Stimulated activated CD4-positive, alpha-beta T cell treated with anti-CD3 and anti-CD28 coated beads, Interleukin-1b, Interleukin-23, amount 100 ng/mL, for 1 hour (primary cell): ENCODE data around the gene FUT6.

Experiments
- DNase-seq, 2 donors: peaks; one replicate each; pipeline ENCODE4 v3.0.0-alpha.2; 2020; ENCODE audit warnings: low read depth in 2 of 2

Gene FUT6

GRCh38 chr19:5805462-5806132, 33.9 kb downstream of the FUT6 start:
- DNase-seq = peak in 1 of 2 donors; percentile 10

- peak in 1 of 2 donors; percentile 11 for DNase-seq
Measured at GRCh38 chr19:5804516-5805461, 34.7 kb downstream of the FUT6 start, which contains the start of gene NRTN. Gene NRTN, plus strand, starts transcription at chr19:5805067. Its CDS starts 19,099 bp downstream, at chr19:5824166.

- DNase-seq = peak; percentile 81 to 87
Measured at GRCh38 chr19:5803752-5804515, 35.6 kb downstream of the FUT6 start.

DNA sequence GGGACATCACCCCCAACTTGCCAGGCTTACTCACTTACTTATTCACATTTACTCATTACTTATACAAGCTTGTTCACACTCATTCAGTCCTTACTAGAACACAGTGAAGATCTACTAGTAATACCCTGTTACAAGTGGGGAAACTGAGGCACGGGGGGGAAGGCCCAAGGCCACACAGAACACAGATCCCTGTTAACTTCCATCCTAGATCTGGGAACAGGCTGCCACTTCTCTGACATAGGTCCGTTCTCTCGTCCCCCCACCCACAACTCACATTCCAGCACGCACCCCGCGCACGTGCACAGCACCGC, 36.1 kb downstream of the FUT6 start:
- no peak for DNase-seq

DNA sequence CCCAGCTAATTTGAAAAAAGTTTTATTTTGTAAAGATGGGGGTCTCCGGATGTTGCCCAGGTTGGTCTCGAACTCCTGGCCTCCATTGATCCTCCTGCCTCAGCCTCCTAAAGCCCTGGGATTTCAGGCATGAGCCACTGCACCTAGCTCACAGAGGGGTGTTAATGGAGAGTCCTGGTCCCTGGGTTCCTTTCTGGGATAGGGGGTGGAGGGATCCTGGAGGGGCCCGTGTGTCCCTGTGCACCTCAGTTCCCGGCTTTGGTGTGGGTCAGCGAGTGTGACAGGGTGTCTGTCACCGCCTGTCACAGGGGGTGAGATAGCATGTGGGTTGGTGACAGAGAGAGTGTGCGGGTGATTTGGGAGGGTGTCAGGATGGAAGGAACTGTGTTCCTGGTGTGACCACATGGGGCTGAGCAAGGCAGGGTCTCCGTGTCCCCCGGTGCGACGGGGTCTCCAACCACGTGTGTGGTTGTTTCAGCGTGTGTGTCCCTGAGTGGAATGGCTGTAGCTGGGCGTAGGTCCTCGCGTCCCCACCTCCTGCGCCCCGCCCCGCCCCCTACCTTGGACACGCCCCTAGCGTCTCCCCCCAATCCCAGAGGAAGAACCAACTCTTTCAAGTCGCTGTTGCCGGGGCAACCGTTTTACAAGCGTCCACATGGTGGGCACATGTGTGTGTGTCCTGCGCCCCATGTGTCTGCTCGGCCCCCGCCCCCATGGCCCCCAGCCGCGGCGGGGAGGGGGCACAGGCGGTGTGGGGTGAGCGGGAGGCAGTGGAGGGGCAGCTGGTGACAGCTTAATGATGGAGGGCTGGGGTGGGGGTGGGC, 37.5 kb downstream of the FUT6 start:
- no peak for DNase-seq

DNA sequence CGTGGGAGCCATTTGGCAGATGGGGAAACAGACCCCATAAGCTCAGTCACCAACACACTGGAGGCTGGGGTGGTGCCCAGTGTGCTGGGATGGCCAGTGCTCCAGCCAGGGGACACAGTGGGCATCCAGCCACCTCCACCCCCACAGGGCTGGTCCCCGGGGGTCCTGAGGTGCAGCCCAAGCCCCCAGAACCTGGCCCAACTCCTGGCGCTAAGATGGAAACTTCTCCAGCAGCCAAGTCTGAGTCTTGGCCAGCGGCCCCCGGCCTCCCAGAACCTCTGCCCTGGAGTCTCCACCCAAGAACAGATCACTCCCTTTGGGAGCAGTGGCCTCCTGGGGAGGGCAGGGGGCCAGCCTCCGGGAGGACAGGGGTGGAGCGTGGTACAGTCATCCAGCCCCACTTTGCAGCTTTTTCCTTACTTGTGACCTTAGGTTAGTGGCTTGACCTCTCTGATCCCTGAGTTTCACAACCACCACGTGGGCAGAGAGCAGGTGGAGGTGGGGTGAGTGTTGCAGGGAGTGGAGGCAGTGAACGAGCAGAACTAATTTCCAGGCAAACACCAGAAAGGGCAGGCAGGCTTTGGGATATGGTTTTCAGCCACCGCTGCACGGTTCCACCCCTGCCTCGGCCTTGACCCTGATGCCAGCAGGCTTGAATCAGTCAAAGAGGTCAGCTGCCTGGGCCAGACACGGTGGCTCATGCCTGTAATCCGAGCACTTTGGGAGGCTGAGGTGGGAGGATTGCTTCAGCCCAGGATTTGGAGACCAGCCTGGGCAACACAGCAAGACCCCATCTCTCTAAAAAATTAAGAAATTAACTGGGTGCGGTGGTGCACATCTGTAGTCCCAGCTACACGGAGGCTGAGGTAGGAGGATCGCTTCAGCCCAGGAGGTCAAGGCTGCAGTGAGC, 38.9 kb downstream of the FUT6 start:
- no peak for DNase-seq

DNA sequence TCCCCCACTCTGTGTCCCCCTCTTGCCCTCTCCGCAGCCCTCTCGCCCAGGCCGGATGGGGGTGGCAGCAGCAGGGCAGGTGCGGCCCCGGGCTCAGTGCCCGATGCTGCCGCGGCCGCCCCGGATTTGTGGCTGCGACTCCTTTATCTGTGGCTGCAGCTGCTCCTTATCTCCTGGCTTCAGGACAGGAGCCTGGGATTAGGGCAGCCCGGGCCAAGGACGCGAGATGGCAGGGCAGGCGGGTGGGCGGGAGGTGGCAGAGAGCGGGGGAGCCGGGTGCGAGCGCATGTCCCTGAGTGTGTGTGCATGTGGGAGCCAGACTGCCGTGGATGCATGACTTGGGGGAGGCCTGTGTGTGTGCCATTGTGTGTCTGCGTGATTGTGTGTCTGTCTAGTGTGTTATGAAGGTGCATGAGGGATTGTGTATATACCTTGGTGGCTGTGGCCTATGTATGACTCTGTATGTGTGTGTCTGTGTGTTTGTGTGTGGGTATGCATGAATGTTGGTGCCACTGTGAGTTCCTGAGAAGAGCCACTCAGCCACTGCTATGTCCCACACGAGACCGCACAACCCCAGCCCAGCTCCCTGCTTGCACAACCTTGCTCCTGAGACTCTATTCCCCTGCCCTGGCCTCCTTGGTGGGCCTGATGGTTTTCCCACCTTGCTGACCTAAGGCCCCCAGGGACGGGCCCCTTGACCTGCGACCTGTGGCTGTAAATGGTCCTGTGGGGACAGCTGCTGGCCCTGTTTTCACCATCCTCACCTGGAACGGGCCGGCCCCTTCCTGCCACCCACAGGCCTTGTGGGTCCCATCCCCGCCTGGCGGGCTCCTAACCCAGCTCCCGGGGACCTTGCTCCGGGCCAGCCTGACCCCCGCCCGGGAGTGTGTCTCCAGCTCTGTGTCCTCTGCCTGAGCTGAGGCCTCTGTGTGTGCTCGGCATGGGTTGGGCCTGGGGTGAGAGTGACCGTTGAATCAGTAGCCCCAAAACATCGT, 40.0 kb downstream of the FUT6 start:
- DNase-seq = no peak

GRCh38 chr19:5798244-5798643, 41.3 kb downstream of the FUT6 start:
- DNase-seq = no peak

- no peak for DNase-seq
Measured at GRCh38 chr19:5795382-5795919, 44.1 kb downstream of the FUT6 start.

DNA sequence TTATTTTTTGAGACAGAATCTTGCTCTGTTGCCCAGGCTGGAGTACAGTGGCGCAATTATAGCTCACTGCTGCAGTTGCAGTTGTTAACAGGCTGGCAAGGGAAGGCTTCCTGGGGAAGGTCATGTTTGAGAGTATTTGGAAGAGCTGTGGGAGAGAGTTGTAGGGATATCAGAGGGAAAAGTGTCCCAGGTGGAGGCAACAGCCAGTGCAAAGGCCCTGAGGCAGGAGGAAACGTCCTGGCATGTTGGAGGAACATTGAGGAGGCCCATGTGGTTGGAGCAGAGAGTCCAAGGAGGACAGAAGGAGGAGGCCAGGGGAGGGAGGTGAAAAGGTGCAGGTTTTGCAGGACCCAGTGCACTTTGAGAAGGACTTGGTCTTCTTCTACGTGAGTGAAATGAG, 46.3 kb downstream of the FUT6 start:
- no peak for DNase-seq

DNA sequence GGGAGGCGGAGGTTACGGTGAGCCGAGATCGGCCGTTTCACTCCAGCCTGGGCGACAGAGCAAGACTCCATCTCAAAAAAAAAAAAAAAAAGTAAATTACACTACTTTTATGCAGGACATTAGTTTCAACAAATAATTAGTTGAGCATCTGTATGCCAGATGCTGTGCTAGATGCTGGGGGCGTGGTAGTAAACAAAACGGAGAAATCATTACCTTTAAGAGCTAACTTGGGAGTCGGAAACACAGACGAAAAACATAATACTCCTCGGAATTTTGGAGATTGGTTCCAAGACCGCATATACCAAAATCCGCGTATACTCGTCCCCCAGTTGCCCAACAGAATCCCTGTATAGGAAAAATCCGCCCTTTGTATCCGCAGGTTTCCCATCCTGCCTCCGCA, 47.3 kb downstream of the FUT6 start:
- no peak for DNase-seq

- peak; percentile 89 to 90 for DNase-seq
Measured at GRCh38 chr19:5790559-5791520, 48.7 kb downstream of the FUT6 start, which contains the start of gene DUS3L. Gene DUS3L, minus strand, starts transcription at chr19:5791163. Its CDS starts 22 bp downstream, at chr19:5791141.

DNA sequence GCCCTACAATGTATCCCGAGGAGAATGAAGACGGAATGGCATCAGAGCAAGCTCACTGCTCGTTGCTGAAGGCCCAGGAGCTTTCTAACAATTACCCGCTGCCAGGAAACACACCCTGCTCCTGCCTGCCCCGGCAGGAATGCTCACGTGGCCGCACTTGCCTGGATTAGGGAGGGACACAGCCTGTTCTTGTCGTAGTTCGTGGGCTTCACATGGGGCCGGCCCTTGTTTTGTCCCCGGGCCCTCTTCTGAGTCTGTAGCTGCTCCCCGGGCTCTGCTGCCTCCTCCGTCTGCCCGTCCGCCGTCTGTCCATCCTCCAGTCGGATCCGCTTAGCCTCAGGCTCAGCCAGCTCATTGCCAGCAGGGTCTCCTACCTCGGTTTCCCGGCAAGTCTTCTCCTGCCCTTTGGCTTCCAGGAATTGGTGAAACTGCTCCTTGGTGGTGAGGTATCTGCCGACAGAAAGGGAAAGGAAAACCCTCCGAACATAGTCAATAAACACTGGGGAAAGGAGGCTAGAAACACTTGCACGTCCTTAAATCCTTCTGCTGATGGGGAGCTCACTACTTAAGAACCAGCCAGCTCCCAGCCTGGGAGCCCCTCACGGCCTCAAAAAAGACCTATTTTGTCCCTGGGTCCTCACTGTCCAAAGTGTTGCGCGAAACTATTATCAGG, 49.5 kb downstream of the FUT6 start:
- DNase-seq = no peak

DNA sequence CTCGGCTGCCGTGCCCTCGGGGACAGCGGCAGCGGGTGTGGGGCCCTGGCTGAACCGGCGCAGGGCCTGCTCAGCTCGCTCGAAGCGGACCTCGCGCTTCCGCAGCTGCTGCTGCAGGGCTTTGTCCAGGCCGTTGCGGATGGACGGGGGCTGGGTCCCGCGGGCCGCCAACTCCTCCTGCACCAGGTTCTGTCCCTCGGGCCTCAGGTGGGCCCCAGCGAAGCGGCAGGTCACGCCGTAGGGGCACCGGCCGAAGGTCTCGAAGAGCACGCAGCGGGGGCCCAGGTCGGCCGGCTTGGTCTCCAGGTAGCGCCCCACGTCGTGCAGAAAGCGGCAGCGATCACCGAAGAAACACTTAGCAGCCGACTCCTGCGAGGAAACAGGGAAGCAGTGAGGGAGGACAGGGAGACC, 50.1 kb downstream of the FUT6 start:
- DNase-seq = no peak

GRCh38 chr19:5788422-5788821, 51.1 kb downstream of the FUT6 start:
- DNase-seq = no peak

GRCh38 chr19:5787409-5788182, 51.9 kb downstream of the FUT6 start:
- DNase-seq = no peak
